Endothelial cell of umbilical vein (primary cell): ENCODE results near the gene GNG10. TPM values are rescaled to one million over a fixed set of nuclear protein-coding genes. Genes with fewer than 3 reads are reported as not detected.
A peak's percentile ranks its signal among the peaks of the same experiment; 100 is the strongest.

ENCODE experiments used
- BruUV-seq: library from RNA; stranded (reverse); fragments of 400-500 nt; replicated peaks from 2 replicates; lab custom pipeline; 2021; lab: Mats Ljungman, UMichigan
- CTCF ChIA-PET: fragments of 300-600, 350-600 bp; sonication (Branson Sonifier 250); formaldehyde crosslinking; loops from one replicate; lab custom pipeline; 2021; ENCODE audit warnings: antibody characterized with exemption, inconsistent platforms; lab: Charles Lee
- POLR2A ChIA-PET: fragments of 300-600, 350-600 bp; sonication (Branson Sonifier 250); formaldehyde crosslinking; loops from one replicate; lab custom pipeline; 2021; ENCODE audit warnings: antibody characterized with exemption, inconsistent platforms; lab: Charles Lee
- DNase-seq: peaks from one replicate; pipeline ENCODE4 v3.0.0-alpha.2; 2011; ENCODE audit warnings: low read depth, low spot score
- FAIRE-seq: peaks from 2 replicates; lab custom pipeline; 2011; peaks lifted over from hg19 to GRCh38; lab: Jason Lieb, UNC
- H2AFZ ChIP-seq: 2 replicates; pipeline ENCODE4 v1.6.0; 2012; ENCODE audit warnings: low read depth, low read length, control low read depth, inconsistent platforms
- H3K27ac ChIP-seq: 2 replicates; pipeline ENCODE4 v1.5.1; 2011; ENCODE audit warnings: low read depth, mild to moderate bottlenecking, control low read depth, low read length, moderate library complexity; ENCODE audit not compliant: insufficient read depth
- H3K27me3 ChIP-seq, 2 experiments: 2 replicates each; pipeline versions ENCODE4 v1.6.0 to v1.6.1; 2011; ENCODE audit warnings: low read length in 2 of 2, mixed read lengths in 1 of 2; ENCODE audit not compliant: control insufficient read depth in 2 of 2, insufficient read depth in 2 of 2
- H3K36me3 ChIP-seq, 2 experiments: 2 replicates in 1 of 2; 3 replicates in 1 of 2; pipeline ENCODE4 v1.5.1; 2011; ENCODE audit warnings: low read length in 2 of 2, mild to moderate bottlenecking in 1 of 2, moderate library complexity in 1 of 2; ENCODE audit not compliant: control insufficient read depth in 2 of 2, insufficient read depth in 2 of 2; ENCODE audit errors: extremely low read depth in 1 of 2
- H3K4me1 ChIP-seq: 3 replicates; pipeline ENCODE4 v1.5.1; 2011; ENCODE audit warnings: mild to moderate bottlenecking, low read length; ENCODE audit not compliant: control insufficient read depth, insufficient read depth; ENCODE audit errors: extremely low read depth
- H3K4me2 ChIP-seq: 2 replicates; pipeline ENCODE4 v1.6.1; 2011; ENCODE audit warnings: low read length, control low read depth, mixed read lengths; ENCODE audit not compliant: insufficient read depth
- H3K4me3 ChIP-seq, 3 experiments: fragments of 200-600 bp in 1 of 3; sonication (generic), shearing (Covaris generic) in 1 of 3; replicated peaks in 1 of 3; 2 replicates each; pipeline ENCODE4 v1.5.1; 2011 to 2016; ENCODE audit warnings: control low read depth in 3 of 3, low read length in 3 of 3, mild to moderate bottlenecking in 2 of 3, inconsistent platforms in 1 of 3, low read depth in 1 of 3, moderate library complexity in 1 of 3; ENCODE audit not compliant: insufficient read depth in 1 of 3
- H3K79me2 ChIP-seq: 2 replicates; pipeline ENCODE4 v1.6.0; 2012; ENCODE audit warnings: low read length, inconsistent platforms; ENCODE audit not compliant: control insufficient read depth, insufficient read depth
- H3K9ac ChIP-seq: replicated peaks from 2 replicates; pipeline ENCODE3; 2011; ENCODE audit warnings: low read length, control low read depth; ENCODE audit not compliant: insufficient read depth; ENCODE audit errors: extremely low read depth
- H3K9me1 ChIP-seq: replicated peaks from 3 replicates; pipeline ENCODE4 v1.6.0; 2011; ENCODE audit warnings: mild to moderate bottlenecking, low read length; ENCODE audit not compliant: control insufficient read depth, insufficient read depth; ENCODE audit errors: extremely low read depth
- H3K9me3 ChIP-seq: replicated peaks from 2 replicates; pipeline ENCODE4 v1.5.1; 2012; ENCODE audit warnings: low read length, inconsistent platforms; ENCODE audit not compliant: control insufficient read depth, insufficient read depth
- H4K20me1 ChIP-seq: replicated peaks from 2 replicates; pipeline ENCODE3; 2011; ENCODE audit warnings: mild to moderate bottlenecking, low read length; ENCODE audit not compliant: control insufficient read depth, insufficient read depth; ENCODE audit errors: extremely low read depth
- CTCF ChIP-seq, 2 donors: IDR thresholded peaks; 1 replicate in 1 of 2; 2 replicates in 1 of 2; pipeline ENCODE4 v1.5.1; 2011; ENCODE audit warnings: low read length in 2 of 2, mild to moderate bottlenecking in 2 of 2, moderate library complexity in 2 of 2, control low read depth in 1 of 2, inconsistent platforms in 1 of 2, low read depth in 1 of 2; ENCODE audit not compliant: insufficient read depth in 1 of 2; ENCODE audit errors: extremely low read depth in 1 of 2
- EZH2 ChIP-seq: IDR thresholded peaks from 2 replicates; pipeline ENCODE4 v1.6.1; 2012; ENCODE audit warnings: borderline replicate concordance, low read depth, mild to moderate bottlenecking, moderate library complexity, low read length, inconsistent platforms; ENCODE audit not compliant: severe bottlenecking
- FOS ChIP-seq: IDR thresholded peaks from 2 replicates; pipeline ENCODE4 v1.6.1; 2011; ENCODE audit warnings: mild to moderate bottlenecking, low read length, moderate library complexity, borderline replicate concordance; ENCODE audit not compliant: insufficient read depth
- GATA2 ChIP-seq: IDR thresholded peaks from 2 replicates; pipeline ENCODE4 v1.7.0; 2011; ENCODE audit warnings: low read depth, mild to moderate bottlenecking, moderate library complexity, mixed read lengths, low read length; ENCODE audit not compliant: insufficient read length, insufficient read depth
- JUN ChIP-seq: IDR thresholded peaks from 2 replicates; pipeline ENCODE4 v1.6.1; 2011; ENCODE audit warnings: borderline replicate concordance, low read depth; ENCODE audit not compliant: insufficient read length, insufficient read depth
- MYC ChIP-seq: IDR thresholded peaks from one replicate; pipeline ENCODE4 v1.6.1; 2011; ENCODE audit warnings: mild to moderate bottlenecking, low read depth, low read length
- POLR2A ChIP-seq: IDR thresholded peaks from 2 replicates; pipeline ENCODE4 v1.6.1; 2012; ENCODE audit warnings: low read depth, mild to moderate bottlenecking, control low read depth, low read length
- POLR2AphosphoS5 ChIP-seq: IDR thresholded peaks from 2 replicates; pipeline ENCODE4 v1.6.1; 2012; ENCODE audit warnings: low read depth, mild to moderate bottlenecking, control low read depth, low read length, moderate library complexity; ENCODE audit not compliant: insufficient read depth
- dilution Hi-C: fragments of 300-500 bp; cut with MboI; formaldehyde crosslinking; loops from one replicate; pipeline ENCODE4 v1.15.0; 2019; ENCODE audit warnings: low sequenced_read_pairs; ENCODE audit not compliant: extremely low pct_ligation_motif_present
- intact Hi-C: fragments of 100-400 bp; cut with micrococcal nuclease; formaldehyde crosslinking; loops from one replicate; pipeline ENCODE4 v1.10.0; 2022
- polyA plus RNA-seq, 4 experiments: library from polyadenylated mRNA; depleted of rRNA in 3 of 4; stranded (reverse) in 3 of 4; unstranded in 1 of 4; fragments of >200 nt; gene quantifications; 2 replicates each; pipeline versions ENCODE4 v1.2.1 to v1.2.3, GENCODE V29; 2011 to 2012; ENCODE audit warnings: missing spikeins in 1 of 4
- total RNA-seq: library from RNA; stranded (reverse); gene quantifications from 2 replicates; pipeline ENCODE4 v1.2.3, GENCODE V29; 2021
- TF ChIP-seq, protein P1 (sequence below): IDR thresholded peaks from 2 replicates; pipeline ENCODE4 v1.6.1; 2011; ENCODE audit not compliant: insufficient read depth, insufficient read length

Gene GNG10
- total and polyA plus RNA-seq, 2 donors (not counting 3 experiments of a cell fraction or from before 2014, with no cell fraction given), result 31.9 to 33.0 TPM

GRCh38 chr9:111696796-111697195 is 35.4 kb downstream of the GNG10 start:
- Histone ChIP-seq H3K9me1 (no peaks in the 10 kb centered on the region), H3K4me3 (no peak overlapping the region), H3K9me3 (no peaks in the 10 kb centered on the region), H3K36me3 (no peaks in the 10 kb centered on the region), H3K4me2 (no peak overlapping the region), H3K27me3 (no peaks in the 10 kb centered on the region), H3K4me1 (peaks cover 14% of the 10 kb centered on the region), H3K27ac (no peak overlapping the region), H2AFZ (no peak overlapping the region), H3K9ac (no peak overlapping the region), H3K79me2 (no peaks in the 10 kb centered on the region), H4K20me1 (no peaks in the 10 kb centered on the region)
- TF ChIP-seq EZH2 (no peak), CTCF (IDR thresholded peaks at IDR 0.05; ENCODE audit: extremely low read depth in 1 of 2, insufficient read depth in 1 of 2, low read depth in 1 of 2, low read length in 2 of 2) (no peak), FOS (no peak), POLR2AphosphoS5 (no peak)
- CTCF ChIA-PET, result no interaction called here
- FAIRE-seq, result no peak
- POLR2A ChIA-PET, result interaction anchor here (0.7 kb wide), 1 partner anchor 622 kb away, joined by 3 read pairs; no protein-coding TSS in a partner anchor
- intact Hi-C loops, result no loop called here
- no peak for DNase-seq
- dilution Hi-C loops, result no loop called here
- no TSS peak for BruUV-seq

- FAIRE-seq (peak; percentile 50), DNase-seq (peak; percentile 75)
- Histone ChIP-seq H4K20me1 (no peaks in the 10 kb centered on the region), H3K9me1 (no peaks in the 10 kb centered on the region), H2AFZ (peak overlapping the region; percentile 94), H3K27me3 (no peaks in the 10 kb centered on the region), H3K9me3 (no peaks in the 10 kb centered on the region), H3K36me3 (no peaks in the 10 kb centered on the region), H3K4me1 (peaks cover 14% of the 10 kb centered on the region), H3K79me2 (no peaks in the 10 kb centered on the region), H3K27ac (peak overlapping the region; percentile 83), H3K9ac (peak overlapping the region; percentile 31), H3K4me3 (no peak overlapping the region), H3K4me2 (peak overlapping the region; percentile 76)
- ChIA-PET CTCF (interaction anchor here (0.8 to 2.9 kb wide), 11 partner anchors 10 to 374 kb away, joined by 3 to 11 read pairs (median 4); partner anchors contain the start of gene GNG10), POLR2A (interaction anchor here (1.0 kb wide), 1 partner anchor 70 kb away, joined by 3 read pairs; the partner anchor contains the start of gene DNAJC25)
- dilution Hi-C loops (no loop called here), intact Hi-C loops (loop anchor here (1.0 to 5.0 kb wide), 2 partner anchors 20 to 68 kb away; partner anchors contain the start of gene DNAJC25)
- BruUV-seq, result no TSS peak
- no peak for TF ChIP-seq POLR2AphosphoS5
- no peak for TF ChIP-seq GATA2
- TF ChIP-seq EZH2, result no peak
- no peak for TF ChIP-seq POLR2A
- TF ChIP-seq JUN, result no peak
- TF ChIP-seq, protein P1, sequence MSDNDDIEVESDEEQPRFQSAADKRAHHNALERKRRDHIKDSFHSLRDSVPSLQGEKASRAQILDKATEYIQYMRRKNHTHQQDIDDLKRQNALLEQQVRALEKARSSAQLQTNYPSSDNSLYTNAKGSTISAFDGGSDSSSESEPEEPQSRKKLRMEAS, result no peak
- no peak for TF ChIP-seq MYC
- no peak for TF ChIP-seq CTCF (IDR thresholded peaks at IDR 0.05; ENCODE audit: extremely low read depth in 1 of 2, insufficient read depth in 1 of 2, low read depth in 1 of 2, low read length in 2 of 2)
- TF ChIP-seq FOS, result peak; percentile 39
These were observed 39.4 kb downstream of the GNG10 start for GRCh38 chr9:111700776-111701175.
